WTC11 (cell line): ENCODE data around the gene CLASP1. TPM values are rescaled to one million over a fixed set of nuclear protein-coding genes. Genes with fewer than 3 reads are reported as not detected.
A peak's percentile ranks its signal among the peaks of the same experiment; 100 is the strongest.

ENCODE experiments used
- ATAC-seq: fragments of 200-7000 bp; cut with Tn5 transposase; 2 replicates; pipeline ENCODE4 v1.10.0; 2021; ENCODE audit warnings: mild to moderate bottlenecking, moderate library complexity
- CTCF ChIA-PET: fragments of 300-600 bp; sonication (Branson Sonifier 250); formaldehyde crosslinking; loops from one replicate; lab custom pipeline; 2021; ENCODE audit warnings: antibody characterized with exemption; lab: Charles Lee
- POLR2A ChIA-PET: fragments of 350-600 bp; sonication (Branson Sonifier 250); formaldehyde crosslinking; loops from one replicate; lab custom pipeline; 2021; ENCODE audit warnings: antibody characterized with exemption; lab: Charles Lee
- DNase-seq: peaks from one replicate; pipeline ENCODE4 v3.0.0; 2021; ENCODE audit warnings: low spot score
- H3K27ac Mint-ChIP-seq: 2 replicates; pipeline ENCODE4 v1.8.0; 2021; ENCODE audit warnings: mixed read lengths
- H3K27me3 Mint-ChIP-seq: 2 replicates; pipeline ENCODE4 v1.8.0; 2021; ENCODE audit warnings: low read depth, mild to moderate bottlenecking, moderate library complexity, mixed read lengths
- H3K36me3 Mint-ChIP-seq: 2 replicates; pipeline ENCODE4 v1.8.0; 2021; ENCODE audit warnings: mixed read lengths
- H3K4me1 Mint-ChIP-seq: 2 replicates; pipeline ENCODE4 v1.8.0; 2022; ENCODE audit warnings: mixed read lengths
- H3K4me3 Mint-ChIP-seq: 2 replicates; pipeline ENCODE4 v1.8.0; 2021; ENCODE audit warnings: mild to moderate bottlenecking, moderate library complexity, mixed read lengths
- H3K9me3 Mint-ChIP-seq: 2 replicates; pipeline ENCODE4 v1.8.0; 2021; ENCODE audit warnings: mixed read lengths
- ERG ChIP-seq: fragments of 250-450 bp; sonication (Bioruptor Pico); IDR thresholded peaks from 2 replicates; pipeline ENCODE4 v1.8.0; 2021; ENCODE audit warnings: mild to moderate bottlenecking
- ESRRA ChIP-seq: sonication (generic); formaldehyde crosslinking; IDR thresholded peaks from 2 replicates; pipeline ENCODE4 v1.8.1; 2022; ENCODE audit warnings: mild to moderate bottlenecking, missing genetic modification reagents, borderline replicate concordance
- GABPB1 ChIP-seq: sonication (generic); formaldehyde crosslinking; IDR thresholded peaks from 2 replicates; pipeline ENCODE4 v1.8.1; 2023; ENCODE audit warnings: mild to moderate bottlenecking, missing genetic modification reagents
- IRF1 ChIP-seq: sonication (generic); formaldehyde crosslinking; IDR thresholded peaks from 2 replicates; pipeline ENCODE4 v1.8.0; 2023; ENCODE audit warnings: missing genetic modification reagents
- MYBL2 ChIP-seq: sonication (generic); formaldehyde crosslinking; IDR thresholded peaks from 2 replicates; pipeline ENCODE4 v1.8.1; 2023; ENCODE audit warnings: mild to moderate bottlenecking, moderate library complexity, missing genetic modification reagents
- NFE2L1 ChIP-seq: sonication (generic); formaldehyde crosslinking; IDR thresholded peaks from 2 replicates; pipeline ENCODE4 v1.8.1; 2023; ENCODE audit warnings: missing genetic modification reagents
- NR2C2 ChIP-seq: sonication (generic); formaldehyde crosslinking; IDR thresholded peaks from 2 replicates; pipeline ENCODE4 v1.8.0; 2022; ENCODE audit warnings: mild to moderate bottlenecking, missing genetic modification reagents
- PRRX2 ChIP-seq: fragments of 250-450 bp; sonication (Bioruptor Pico); IDR thresholded peaks from 2 replicates; pipeline ENCODE4 v1.8.0; 2021; ENCODE audit warnings: mild to moderate bottlenecking
- TEAD4 ChIP-seq: sonication (generic); formaldehyde crosslinking; IDR thresholded peaks from 2 replicates; pipeline ENCODE4 v1.8.0; 2022; ENCODE audit warnings: mild to moderate bottlenecking, missing genetic modification reagents
- TP53 ChIP-seq: sonication (generic); formaldehyde crosslinking; IDR thresholded peaks from 2 replicates; pipeline ENCODE4 v1.8.1; 2023; ENCODE audit warnings: mild to moderate bottlenecking, missing genetic modification reagents
- USF2 ChIP-seq: sonication (generic); formaldehyde crosslinking; IDR thresholded peaks from 2 replicates; pipeline ENCODE4 v1.8.1; 2023; ENCODE audit warnings: mild to moderate bottlenecking, missing genetic modification reagents, moderate library complexity
- ZNF425 ChIP-seq: fragments of 250-450 bp; sonication (Bioruptor Pico); conservative IDR thresholded peaks from 2 replicates; pipeline ENCODE4 v1.9.0; 2021; ENCODE audit warnings: mild to moderate bottlenecking
- ZNF671 ChIP-seq: fragments of 250-450 bp; sonication (Bioruptor Pico); IDR thresholded peaks from 2 replicates; pipeline ENCODE4 v1.8.0; 2021; ENCODE audit warnings: mild to moderate bottlenecking
- ZSCAN18 ChIP-seq: fragments of 250-450 bp; sonication (Bioruptor Pico); IDR thresholded peaks from 2 replicates; pipeline ENCODE4 v2.1.2; 2022; ENCODE audit warnings: mild to moderate bottlenecking, moderate library complexity
- total RNA-seq: library from RNA; stranded (reverse); gene quantifications from 3 replicates; pipeline ENCODE4 v1.2.3, GENCODE V29; 2021
- TF ChIP-seq, protein P1 (sequence below): sonication (generic); formaldehyde crosslinking; IDR thresholded peaks from 2 replicates; pipeline ENCODE4 v1.8.0; 2022; ENCODE audit warnings: mild to moderate bottlenecking, missing genetic modification reagents
- TF ChIP-seq, protein P2 (sequence below): fragments of 250-450 bp; sonication (Bioruptor Pico); IDR thresholded peaks from 2 replicates; pipeline ENCODE4 v1.9.0; 2021; ENCODE audit warnings: mild to moderate bottlenecking
- TF ChIP-seq, protein P3 (sequence below): sonication (generic); formaldehyde crosslinking; IDR thresholded peaks from 2 replicates; pipeline ENCODE4 v1.8.1; 2022; ENCODE audit warnings: low read depth, missing genetic modification reagents, borderline replicate concordance

CLASP1 gene
- total RNA-seq, 1 experiment from 2014 or later: 50.0 TPM

DNA sequence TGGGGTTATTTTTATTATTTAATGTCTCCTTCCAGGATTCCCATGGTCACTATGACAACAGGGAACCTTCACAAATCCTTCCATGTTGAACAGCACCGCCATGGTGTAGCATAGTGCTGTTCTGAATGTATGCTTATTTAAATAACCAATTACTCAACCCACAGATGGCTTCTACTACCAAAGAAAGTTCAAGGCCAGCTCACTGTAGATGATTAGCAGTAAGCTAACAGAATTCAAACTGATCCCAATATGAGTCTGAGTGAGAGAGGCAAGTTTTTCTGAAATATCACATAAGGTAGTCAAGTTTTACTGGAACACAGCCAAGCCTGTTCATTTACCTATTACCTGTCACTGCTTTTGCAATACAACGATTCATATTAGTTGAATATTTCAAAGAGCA is 51.2 kb downstream of the CLASP1 start:
- no peak for ATAC-seq
- peaks cover 12% of the 10 kb centered on the region for H3K4me1 Mint-ChIP-seq

GRCh38 chr2:121596221-121597080 is 52.8 kb downstream of the CLASP1 start:
- H3K9me3 Mint-ChIP-seq: no peaks in the 10 kb centered on the region
- TF ChIP-seq PRRX2 (no peak), USF2 (no peak), ZNF425 (CRISPR knock-in tag) (no peak), GABPB1 (CRISPR knock-in tag) (0 out of 2 replicates have a peak, but pooled peaks have one; percentile 33), IRF1 (CRISPR knock-in tag) (no peak)
- CTCF ChIA-PET: interaction anchor here (1.3 to 1.7 kb wide), 4 partner anchors 10 to 468 kb away, joined by 3 to 4 read pairs (median 4); no protein-coding TSS in a partner anchor
- DNase-seq (no peak), ATAC-seq (peak; percentile 69)
- 0 out of 2 replicates have a peak, but pooled peaks cover 2% of the 10 kb centered on the region for H3K36me3 Mint-ChIP-seq
- H3K27ac Mint-ChIP-seq: peak overlapping the region; percentile 78
- H3K4me3 Mint-ChIP-seq: no peak overlapping the region
- H3K27me3 Mint-ChIP-seq: no peaks in the 10 kb centered on the region
- peaks cover 12% of the 10 kb centered on the region for H3K4me1 Mint-ChIP-seq
- POLR2A ChIA-PET: no interaction called here

More for the DNA sequence above, 51.2 kb downstream of the CLASP1 start:
- POLR2A ChIA-PET: no interaction called here
- 0 out of 2 replicates have a peak, but pooled peaks cover 2% of the 10 kb centered on the region for H3K36me3 Mint-ChIP-seq
- DNase-seq: no peak
- TF ChIP-seq, protein P1, sequence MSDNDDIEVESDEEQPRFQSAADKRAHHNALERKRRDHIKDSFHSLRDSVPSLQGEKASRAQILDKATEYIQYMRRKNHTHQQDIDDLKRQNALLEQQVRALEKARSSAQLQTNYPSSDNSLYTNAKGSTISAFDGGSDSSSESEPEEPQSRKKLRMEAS (CRISPR knock-in tag): no peak
- TF ChIP-seq ZSCAN18 (CRISPR knock-in tag): no peak
- no peaks in the 10 kb centered on the region for H3K9me3 Mint-ChIP-seq
- 0 out of 2 replicates have a peak overlapping the region, but pooled peaks have one; percentile 58 for H3K27ac Mint-ChIP-seq
- H3K4me3 Mint-ChIP-seq: no peak overlapping the region
- CTCF ChIA-PET: no interaction called here
- H3K27me3 Mint-ChIP-seq: no peaks in the 10 kb centered on the region

DNA sequence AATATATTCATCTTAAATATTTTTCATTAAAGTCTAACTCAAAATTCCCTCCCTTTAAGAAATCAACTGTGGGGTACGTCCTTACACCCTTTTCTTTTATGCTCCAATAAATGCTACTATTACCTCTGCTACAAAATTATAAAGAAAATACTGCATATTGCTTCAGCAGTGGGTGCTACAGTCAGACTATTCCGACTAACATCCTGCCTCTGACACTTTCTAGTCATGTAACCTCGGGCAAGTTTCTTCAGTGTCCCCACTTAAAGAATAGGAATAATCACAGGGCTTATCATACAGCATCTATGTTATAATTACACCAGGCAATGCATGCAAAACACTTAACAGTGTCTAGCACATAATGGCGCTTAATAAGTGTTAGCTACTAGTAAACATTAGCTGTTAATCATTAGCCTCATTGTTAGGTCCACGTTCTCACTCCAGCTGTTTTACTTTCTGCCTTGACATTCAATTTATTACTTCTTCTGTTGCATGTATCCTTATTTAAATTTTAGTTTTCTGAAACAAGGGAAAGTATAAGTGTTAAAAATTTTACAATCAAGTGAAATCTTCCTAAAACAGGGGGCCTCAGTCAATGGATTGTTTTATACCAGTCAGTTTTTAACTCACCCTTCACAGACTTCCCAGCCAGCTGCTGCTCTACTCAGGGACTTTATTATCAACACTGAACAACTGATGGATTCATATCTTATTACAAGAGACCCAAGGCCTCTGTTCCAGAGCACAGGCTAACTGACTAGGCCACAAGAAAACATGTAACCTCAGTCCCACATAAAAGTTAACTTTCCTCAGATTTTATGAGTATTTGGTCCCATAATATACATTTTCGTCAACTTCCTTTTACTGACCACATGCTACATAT is 54.0 kb downstream of the CLASP1 start:
- 0 out of 2 replicates have a peak, but pooled peaks cover 2% of the 10 kb centered on the region for H3K36me3 Mint-ChIP-seq
- no peaks in the 10 kb centered on the region for H3K27me3 Mint-ChIP-seq
- ChIA-PET CTCF (interaction anchor here (1.7 kb wide), 1 partner anchor 9 kb away, joined by 4 read pairs; no protein-coding TSS in a partner anchor), POLR2A (no interaction called here)
- DNase-seq (no peak), ATAC-seq (no peak)
- H3K4me3 Mint-ChIP-seq: no peak overlapping the region
- H3K4me1 Mint-ChIP-seq: peaks cover 12% of the 10 kb centered on the region
- no peak overlapping the region; the same call in 1 of the 2 replicates for H3K27ac Mint-ChIP-seq
- no peaks in the 10 kb centered on the region for H3K9me3 Mint-ChIP-seq
- TF ChIP-seq NR2C2 (CRISPR knock-in tag) (no peak), GABPB1 (CRISPR knock-in tag) (no peak), ZNF671 (CRISPR knock-in tag) (no peak), TP53 (CRISPR knock-in tag) (no peak), ESRRA (CRISPR knock-in tag) (no peak), MYBL2 (CRISPR knock-in tag) (no peak), NFE2L1 (CRISPR knock-in tag) (no peak), TEAD4 (no peak), ERG (CRISPR knock-in tag) (no peak)
- TF ChIP-seq, protein P2, sequence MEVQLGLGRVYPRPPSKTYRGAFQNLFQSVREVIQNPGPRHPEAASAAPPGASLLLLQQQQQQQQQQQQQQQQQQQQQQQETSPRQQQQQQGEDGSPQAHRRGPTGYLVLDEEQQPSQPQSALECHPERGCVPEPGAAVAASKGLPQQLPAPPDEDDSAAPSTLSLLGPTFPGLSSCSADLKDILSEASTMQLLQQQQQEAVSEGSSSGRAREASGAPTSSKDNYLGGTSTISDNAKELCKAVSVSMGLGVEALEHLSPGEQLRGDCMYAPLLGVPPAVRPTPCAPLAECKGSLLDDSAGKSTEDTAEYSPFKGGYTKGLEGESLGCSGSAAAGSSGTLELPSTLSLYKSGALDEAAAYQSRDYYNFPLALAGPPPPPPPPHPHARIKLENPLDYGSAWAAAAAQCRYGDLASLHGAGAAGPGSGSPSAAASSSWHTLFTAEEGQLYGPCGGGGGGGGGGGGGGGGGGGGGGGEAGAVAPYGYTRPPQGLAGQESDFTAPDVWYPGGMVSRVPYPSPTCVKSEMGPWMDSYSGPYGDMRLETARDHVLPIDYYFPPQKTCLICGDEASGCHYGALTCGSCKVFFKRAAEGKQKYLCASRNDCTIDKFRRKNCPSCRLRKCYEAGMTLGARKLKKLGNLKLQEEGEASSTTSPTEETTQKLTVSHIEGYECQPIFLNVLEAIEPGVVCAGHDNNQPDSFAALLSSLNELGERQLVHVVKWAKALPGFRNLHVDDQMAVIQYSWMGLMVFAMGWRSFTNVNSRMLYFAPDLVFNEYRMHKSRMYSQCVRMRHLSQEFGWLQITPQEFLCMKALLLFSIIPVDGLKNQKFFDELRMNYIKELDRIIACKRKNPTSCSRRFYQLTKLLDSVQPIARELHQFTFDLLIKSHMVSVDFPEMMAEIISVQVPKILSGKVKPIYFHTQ: no peak
- TF ChIP-seq, protein P3, sequence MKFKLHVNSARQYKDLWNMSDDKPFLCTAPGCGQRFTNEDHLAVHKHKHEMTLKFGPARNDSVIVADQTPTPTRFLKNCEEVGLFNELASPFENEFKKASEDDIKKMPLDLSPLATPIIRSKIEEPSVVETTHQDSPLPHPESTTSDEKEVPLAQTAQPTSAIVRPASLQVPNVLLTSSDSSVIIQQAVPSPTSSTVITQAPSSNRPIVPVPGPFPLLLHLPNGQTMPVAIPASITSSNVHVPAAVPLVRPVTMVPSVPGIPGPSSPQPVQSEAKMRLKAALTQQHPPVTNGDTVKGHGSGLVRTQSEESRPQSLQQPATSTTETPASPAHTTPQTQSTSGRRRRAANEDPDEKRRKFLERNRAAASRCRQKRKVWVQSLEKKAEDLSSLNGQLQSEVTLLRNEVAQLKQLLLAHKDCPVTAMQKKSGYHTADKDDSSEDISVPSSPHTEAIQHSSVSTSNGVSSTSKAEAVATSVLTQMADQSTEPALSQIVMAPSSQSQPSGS (CRISPR knock-in tag): no peak
